B cell (primary cell): ENCODE measurements around the gene TMEM179B. TPM values are rescaled to one million over a fixed set of nuclear protein-coding genes. Genes with fewer than 3 reads are reported as not detected.

Source experiments
- ATAC-seq: fragments of 200-7000 bp; cut with Tn5 transposase; one replicate; pipeline ENCODE4 v1.10.0; 2021; ENCODE audit warnings: low read depth, mild to moderate bottlenecking, moderate number of reproducible peaks, moderate library complexity
- CTCF ChIA-PET: fragments of 350-600 bp; sonication (Branson Sonifier 250); formaldehyde crosslinking; loops from one replicate; lab custom pipeline; 2021; ENCODE audit warnings: antibody characterized with exemption, inconsistent platforms; lab: Charles Lee
- POLR2A ChIA-PET: fragments of 350-600 bp; sonication (Branson Sonifier 250); formaldehyde crosslinking; loops from one replicate; lab custom pipeline; 2021; ENCODE audit warnings: antibody characterized with exemption; lab: Charles Lee
- DNase-seq: peaks from one replicate; pipeline ENCODE4 v3.0.0; 2013
- H2AFZ ChIP-seq: 2 replicates; pipeline ENCODE4 v1.6.1; 2012; ENCODE audit warnings: mild to moderate bottlenecking, low read depth, low read length; ENCODE audit not compliant: insufficient read depth, poor library complexity, severe bottlenecking
- H3K27ac ChIP-seq, 2 donors: 1 replicate in 1 of 2; 2 replicates in 1 of 2; pipeline ENCODE4 v1.5.1; 2012 to 2013; ENCODE audit warnings: low read length in 2 of 2, mild to moderate bottlenecking in 2 of 2, moderate library complexity in 1 of 2
- H3K27me3 ChIP-seq, 4 experiments: fragments of 200-600 bp in 1 of 4; sonication (generic) in 1 of 4; replicated peaks in 1 of 4; 1 replicate in 2 of 4; 2 replicates in 2 of 4; pipeline versions ENCODE4 v1.6.1 to v1.7.0; 2013 to 2016; ENCODE audit warnings: low read length in 3 of 4, mild to moderate bottlenecking in 2 of 4, mixed read lengths in 1 of 4, moderate library complexity in 1 of 4; ENCODE audit not compliant: insufficient read depth in 4 of 4, control insufficient read depth in 3 of 4; ENCODE audit errors: control extremely low read depth in 1 of 4
- H3K36me3 ChIP-seq, 2 experiments: replicated peaks in 1 of 2; 1 replicate in 1 of 2; 2 replicates in 1 of 2; pipeline versions ENCODE4 v1.6.1 to v1.7.1; 2013; ENCODE audit warnings: low read length in 1 of 2; ENCODE audit not compliant: insufficient read depth in 2 of 2, control insufficient read depth in 1 of 2; ENCODE audit errors: control extremely low read depth in 1 of 2, extremely low read depth in 1 of 2
- H3K4me1 ChIP-seq, 2 donors: fragments of 200-600 bp in 1 of 2; sonication (generic) in 1 of 2; 1 replicate in 1 of 2; 2 replicates in 1 of 2; pipeline versions ENCODE4 v1.5.1 to v1.6.1; 2013 to 2017; ENCODE audit warnings: low read length in 2 of 2; ENCODE audit not compliant: control insufficient read depth in 2 of 2, insufficient read depth in 2 of 2
- H3K4me2 ChIP-seq: replicated peaks from 2 replicates; pipeline ENCODE3; 2012; ENCODE audit warnings: mild to moderate bottlenecking, low read depth, low read length; ENCODE audit not compliant: poor library complexity, severe bottlenecking
- H3K4me3 ChIP-seq, 5 experiments: fragments of 200-600 bp in 1 of 5; sonication (generic) in 1 of 5; 1 replicate in 3 of 5; 2 replicates in 2 of 5; pipeline versions ENCODE4 v1.5.1 to v1.7.0; 2011 to 2016; ENCODE audit warnings: low read length in 4 of 5, mild to moderate bottlenecking in 4 of 5, low read depth in 2 of 5, control low read depth in 1 of 5, moderate library complexity in 1 of 5; ENCODE audit not compliant: insufficient read depth in 1 of 5; ENCODE audit errors: control extremely low read depth in 1 of 5, extremely low read depth in 1 of 5
- H3K79me2 ChIP-seq: fragments of 200-600 bp; sonication (generic); one replicate; pipeline ENCODE4 v1.6.0; 2016; ENCODE audit warnings: low read length; ENCODE audit not compliant: control insufficient read depth, insufficient read depth
- H3K9ac ChIP-seq: fragments of 200-600 bp; sonication (generic); 2 replicates; pipeline ENCODE4 v1.6.1; 2017; ENCODE audit warnings: mild to moderate bottlenecking, low read length, moderate library complexity
- H3K9me3 ChIP-seq, 3 donors: one replicate each; pipeline versions ENCODE4 v1.6.1 to v1.7.1; 2013; ENCODE audit warnings: low read length in 2 of 3; ENCODE audit not compliant: control insufficient read depth in 2 of 3, insufficient read depth in 1 of 3; ENCODE audit errors: control extremely low read depth in 1 of 3
- H4K20me1 ChIP-seq: 2 replicates; pipeline ENCODE4 v1.6.0; 2012; ENCODE audit warnings: mild to moderate bottlenecking, low read length; ENCODE audit not compliant: insufficient read depth, control insufficient read depth, poor library complexity, severe bottlenecking
- H3K27ac Mint-ChIP-seq: one replicate; pipeline ENCODE4 v1.8.0; 2021; ENCODE audit warnings: mixed read lengths
- H3K27me3 Mint-ChIP-seq: one replicate; pipeline ENCODE4 v1.8.0; 2021; ENCODE audit warnings: mixed read lengths
- H3K4me1 Mint-ChIP-seq: one replicate; pipeline ENCODE4 v1.8.0; 2021; ENCODE audit warnings: mixed read lengths
- H3K4me3 Mint-ChIP-seq: one replicate; pipeline ENCODE4 v1.8.0; 2021; ENCODE audit warnings: mixed read lengths
- H3K9me3 Mint-ChIP-seq: one replicate; pipeline ENCODE4 v1.8.0; 2022; ENCODE audit warnings: mixed read lengths; ENCODE audit not compliant: insufficient read depth
- CTCF ChIP-seq: fragments of 200-600 bp; IDR thresholded peaks from one replicate; pipeline ENCODE4 v1.8.0; 2022; ENCODE audit warnings: antibody characterized with exemption, mild to moderate bottlenecking
- EZH2 ChIP-seq: IDR thresholded peaks from 2 replicates; pipeline ENCODE4 v1.6.1; 2012; ENCODE audit warnings: borderline replicate concordance, low read depth, mild to moderate bottlenecking, moderate library complexity, low read length; ENCODE audit not compliant: insufficient read depth, poor library complexity, severe bottlenecking
- WGBS: methylation state at CpG from one replicate; pipeline ENCODE4 v1.1.5; 2013; ENCODE audit warnings: missing lambda C conversion rate; ENCODE audit not compliant: insufficient coverage; 5-methylcytosine and 5-hydroxymethylcytosine counted together
- intact Hi-C: fragments of 100-400 bp; cut with micrococcal nuclease; formaldehyde crosslinking; loops from one replicate; pipeline ENCODE4 v1.10.0; 2022
- polyA plus RNA-seq: library from polyadenylated mRNA; depleted of rRNA; stranded (reverse); fragments of >200 nt; gene quantifications from 2 replicates; pipeline ENCODE4 v1.2.3, GENCODE V29; 2012
- total RNA-seq, 2 donors: library from RNA; stranded (reverse); fragments of 120-200 nt in 1 of 2; gene quantifications; 1 replicate in 1 of 2; 2 replicates in 1 of 2; pipeline versions ENCODE4 v1.2.3 to v1.2.4, GENCODE V29; 2013 to 2022

Gene TMEM179B
- total and polyA plus RNA-seq, 2 donors (not counting 1 experiment from before 2014, with no cell fraction given) = 62.3 to 64.3 TPM

- H3K79me2 ChIP-seq = peaks cover 40% of the 10 kb centered on the region
- H3K9me3 ChIP-seq = no peaks in the 10 kb centered on the region
- no peak overlapping the region for H3K27ac ChIP-seq
- no peak overlapping the region for H2AFZ ChIP-seq
- WGBS = 97% methylated on average over 14 of the region's 14 CpGs
- H3K9ac ChIP-seq = no peak overlapping the region
- no peak for ATAC-seq
- Mint-ChIP-seq H3K27me3 (no peaks in the 10 kb centered on the region), H3K27ac (no peak overlapping the region), H3K4me3 (peak overlapping the region; percentile 16), H3K4me1 (peaks cover 30% of the 10 kb centered on the region), H3K9me3 (no peaks in the 10 kb centered on the region)
- DNase-seq = no peak
- TF ChIP-seq CTCF = no peak
- TF ChIP-seq EZH2 = no peak
- peaks cover 7 to 21% of the 10 kb centered on the region in 2 donors for H3K4me1 ChIP-seq
- H3K4me3 ChIP-seq = no peak overlapping the region
- intact Hi-C loops = no loop called here
- H3K4me2 ChIP-seq = peak overlapping the region; percentile 96
- H3K27me3 ChIP-seq = no peaks in the 10 kb centered on the region
- POLR2A ChIA-PET = interaction anchor here (0.6 to 3.9 kb wide), 6 partner anchors 9 to 159 kb away, joined by 8 to 75 read pairs (median 16); partner anchors contain the start of genes HNRNPUL2, LBHD1, POLR2G and TAF6L
- peaks cover 0 to 19% of the 10 kb centered on the region in 2 experiments for H3K36me3 ChIP-seq
- CTCF ChIA-PET = interaction anchor here (0.6 to 2.6 kb wide), 3 partner anchors 9 to 34 kb away, joined by 3 to 32 read pairs (median 4); partner anchors contain the start of gene TMEM179B
- peaks cover 6% of the 10 kb centered on the region for H4K20me1 ChIP-seq
Measured at GRCh38 chr11:62752177-62752785, 34.9 kb upstream of the TMEM179B start.
